Inflammatory macrophage (primary cell): Measurements from ENCODE around the gene PALM2AKAP2.

ENCODE experiments used
- DNase-seq, 2 donors: peaks; one replicate each; pipeline ENCODE4 v3.0.0-alpha.2; 2020 to 2022
- total RNA-seq, 18 experiments: gene quantifications; one replicate each; lab custom pipeline; 2026; ENCODE audit warnings: mixed read lengths in 6 of 18, inconsistent platforms in 2 of 18; lab: John Stamatoyannopoulos, UW

Gene PALM2AKAP2
- 30.1 to 655 (median 88.1) reads per million in 18 experiments for total RNA-seq

GRCh38 chr9:109779711-109780452, at the start of gene PALM2AKAP2:
Gene PALM2AKAP2, plus strand, starts transcription at chr9:109780198. Its CDS starts 291 bp downstream, at chr9:109780489.
- DNase-seq = no peak

- DNase-seq = no peak
Measured at GRCh38 chr9:109730228-109730627, 49.8 kb upstream of the PALM2AKAP2 start.

- peak; percentile 22 to 58 for DNase-seq
Measured at GRCh38 chr9:109733690-109734089, 46.3 kb upstream of the PALM2AKAP2 start.

GRCh38 chr9:109734814-109735213, 45.2 kb upstream of the PALM2AKAP2 start:
- no peak for DNase-seq

GRCh38 chr9:109735801-109736200, 44.2 kb upstream of the PALM2AKAP2 start:
- no peak for DNase-seq

- no peak for DNase-seq
Measured at GRCh38 chr9:109737295-109737694, 42.7 kb upstream of the PALM2AKAP2 start.

GRCh38 chr9:109739760-109740159, 40.2 kb upstream of the PALM2AKAP2 start:
- no peak for DNase-seq

- DNase-seq = no peak
Measured at GRCh38 chr9:109742776-109743348, 37.1 kb upstream of the PALM2AKAP2 start.

GRCh38 chr9:109743696-109744095, 36.3 kb upstream of the PALM2AKAP2 start:
- DNase-seq = no peak

- DNase-seq = no peak
Measured at GRCh38 chr9:109745335-109746283, 34.4 kb upstream of the PALM2AKAP2 start.

- DNase-seq = no peak
Measured at GRCh38 chr9:109751253-109751652, 28.7 kb upstream of the PALM2AKAP2 start.

GRCh38 chr9:109753308-109753707, 26.7 kb upstream of the PALM2AKAP2 start:
- DNase-seq = no peak

GRCh38 chr9:109755040-109755439, 25.0 kb upstream of the PALM2AKAP2 start:
- no peak for DNase-seq

GRCh38 chr9:109759589-109759988, 20.4 kb upstream of the PALM2AKAP2 start:
- no peak for DNase-seq

- DNase-seq = no peak
Measured at GRCh38 chr9:109765278-109765677, 14.7 kb upstream of the PALM2AKAP2 start.

GRCh38 chr9:109765830-109766229, 14.2 kb upstream of the PALM2AKAP2 start:
- no peak for DNase-seq

- DNase-seq = no peak
Measured at GRCh38 chr9:109766351-109766750, 13.6 kb upstream of the PALM2AKAP2 start.

GRCh38 chr9:109767404-109767803, 12.6 kb upstream of the PALM2AKAP2 start:
- no peak for DNase-seq

GRCh38 chr9:109767814-109768213, 12.2 kb upstream of the PALM2AKAP2 start:
- no peak for DNase-seq

- DNase-seq = no peak
Measured at GRCh38 chr9:109769250-109769649, 10.7 kb upstream of the PALM2AKAP2 start.

- no peak for DNase-seq
Measured at GRCh38 chr9:109770101-109770500, 9.9 kb upstream of the PALM2AKAP2 start.

- DNase-seq = no peak
Measured at GRCh38 chr9:109771087-109771486, 8.9 kb upstream of the PALM2AKAP2 start.
